HepG2 (cell line): ENCODE results near the gene NPPB. TPM values are rescaled to one million over a fixed set of nuclear protein-coding genes. Genes with fewer than 3 reads are reported as not detected.

ENCODE experiments used
- ATAD3A ChIP-seq: sonication (generic); formaldehyde crosslinking; IDR thresholded peaks from 2 replicates; pipeline ENCODE4 v1.4.0; 2020; ENCODE audit warnings: missing genetic modification reagents
- CBX1 ChIP-seq: IDR thresholded peaks from one replicate; pipeline ENCODE4 v1.6.1; 2016; ENCODE audit warnings: antibody characterized with exemption, low read depth
- DBP ChIP-seq: sonication (generic); formaldehyde crosslinking; IDR thresholded peaks from 2 replicates; pipeline ENCODE4 v1.4.0; 2020; ENCODE audit warnings: missing genetic modification reagents; ENCODE audit errors: not compliant biosample characterization
- DMTF1 ChIP-seq: sonication (generic); formaldehyde crosslinking; IDR thresholded peaks from 2 replicates; pipeline ENCODE4 v1.4.0; 2020; ENCODE audit warnings: mild to moderate bottlenecking, missing genetic modification reagents
- FOXC1 ChIP-seq: sonication (generic); formaldehyde crosslinking; IDR thresholded peaks from 2 replicates; pipeline ENCODE4 v1.8.0; 2022; ENCODE audit warnings: mild to moderate bottlenecking, missing genetic modification reagents, borderline replicate concordance
- HMG20B ChIP-seq: conservative IDR thresholded peaks from 2 replicates; pipeline ENCODE4 v1.6.1; 2016; ENCODE audit warnings: missing genetic modification reagents, missing compliant biosample characterization
- MBD4 ChIP-seq: IDR thresholded peaks from 2 replicates; pipeline ENCODE4 v1.6.1; 2012; ENCODE audit warnings: low read length, inconsistent platforms, borderline replicate concordance
- NFE2L1 ChIP-seq: sonication (generic); formaldehyde crosslinking; IDR thresholded peaks from 2 replicates; pipeline ENCODE4 v1.4.0; 2020; ENCODE audit warnings: missing genetic modification reagents, mild to moderate bottlenecking, borderline replicate concordance
- NR0B2 ChIP-seq: sonication (generic); formaldehyde crosslinking; IDR thresholded peaks from 2 replicates; pipeline ENCODE4 v1.4.0; 2020; ENCODE audit warnings: mild to moderate bottlenecking, missing genetic modification reagents
- PAX8 ChIP-seq: sonication (generic); formaldehyde crosslinking; IDR thresholded peaks from 2 replicates; pipeline ENCODE4 v1.8.0; 2022; ENCODE audit warnings: mild to moderate bottlenecking, missing genetic modification reagents, borderline replicate concordance
- PBX3 ChIP-seq: sonication (generic); formaldehyde crosslinking; IDR thresholded peaks from 2 replicates; pipeline ENCODE4 v1.8.1; 2023; ENCODE audit warnings: missing genetic modification reagents, inconsistent platforms, borderline replicate concordance
- PRMT3 ChIP-seq: sonication (generic); formaldehyde crosslinking; IDR thresholded peaks from 2 replicates; pipeline ENCODE4 v1.8.1; 2022; ENCODE audit warnings: low read depth, mild to moderate bottlenecking, moderate library complexity, missing genetic modification reagents, borderline replicate concordance
- STAT5B ChIP-seq: sonication (generic); formaldehyde crosslinking; IDR thresholded peaks from 2 replicates; pipeline ENCODE4 v1.4.0; 2020; ENCODE audit warnings: missing genetic modification reagents
- SUZ12 ChIP-seq: fragments of 150-350 bp; IDR thresholded peaks from 2 replicates; pipeline ENCODE4 v1.6.1; 2014; ENCODE audit warnings: low read depth, low read length
- ZBTB3 ChIP-seq: sonication (generic); formaldehyde crosslinking; IDR thresholded peaks from 2 replicates; pipeline ENCODE4 v1.4.0; 2020; ENCODE audit warnings: low read depth, mild to moderate bottlenecking, moderate library complexity, missing genetic modification reagents, borderline replicate concordance
- ZGPAT ChIP-seq: IDR thresholded peaks from 2 replicates; pipeline ENCODE4 v1.6.1; 2016; ENCODE audit warnings: mild to moderate bottlenecking
- ZNF264 ChIP-seq: sonication (generic); formaldehyde crosslinking; IDR thresholded peaks from 2 replicates; pipeline ENCODE4 v1.4.0; 2020; ENCODE audit warnings: missing genetic modification reagents
- ZNF3 ChIP-seq: IDR thresholded peaks from 2 replicates; pipeline ENCODE4 v1.7.0; 2017; ENCODE audit warnings: inconsistent platforms
- ZNF552 ChIP-seq: sonication (generic); formaldehyde crosslinking; IDR thresholded peaks from 2 replicates; pipeline ENCODE4 v1.9.0; 2022; ENCODE audit warnings: missing genetic modification reagents, mild to moderate bottlenecking, borderline replicate concordance
- ZNF563 ChIP-seq: sonication (generic); formaldehyde crosslinking; IDR thresholded peaks from 2 replicates; pipeline ENCODE4 v1.8.0; 2022; ENCODE audit warnings: mild to moderate bottlenecking, moderate library complexity, missing genetic modification reagents
- ZNF629 ChIP-seq: sonication (generic); formaldehyde crosslinking; conservative IDR thresholded peaks from 2 replicates; pipeline ENCODE4 v1.5.0; 2020; ENCODE audit warnings: missing genetic modification reagents
- ZNF709 ChIP-seq: sonication (generic); formaldehyde crosslinking; IDR thresholded peaks from 2 replicates; pipeline ENCODE4 v1.5.0; 2020; ENCODE audit warnings: mild to moderate bottlenecking, missing genetic modification reagents
- ZSCAN21 ChIP-seq: sonication (generic); formaldehyde crosslinking; IDR thresholded peaks from 2 replicates; pipeline ENCODE4 v1.8.0; 2022; ENCODE audit warnings: mild to moderate bottlenecking, missing genetic modification reagents, moderate library complexity, borderline replicate concordance
- polyA plus RNA-seq, 8 experiments: library from polyadenylated mRNA; depleted of rRNA in 3 of 8; stranded (reverse) in 7 of 8; unstranded in 1 of 8; fragments of >200 nt; fragmentation: Illumina TruSeq in 4 of 8; extraction: Trizol in 4 of 8; gene quantifications; 2 replicates each; pipeline versions ENCODE4 v1.2.1 to v1.2.3, GENCODE V29; 2011 to 2016; ENCODE audit warnings: low read depth in 4 of 8, missing spikeins in 1 of 8, mixed read lengths in 1 of 8; ENCODE audit not compliant: insufficient read depth in 1 of 8
- total RNA-seq, 5 experiments: library from RNA; depleted of rRNA; stranded (reverse); fragments of >200 nt; fragmentation: Illumina TruSeq; extraction: Trizol; gene quantifications; 2 replicates each; pipeline ENCODE4 v1.2.3, GENCODE V29; 2016; ENCODE audit warnings: low read depth in 1 of 5

Gene NPPB
- total and polyA plus RNA-seq, 2 of the 13 experiments (the other 11 are each of a cell fraction or from before 2014, with no cell fraction given): 1.9 TPM; not detected in 1

GRCh38 chr1:11908095-11908675 lies 49.4 kb upstream of the NPPB start (continued):
- no peak for TF ChIP-seq SUZ12
- TF ChIP-seq ZBTB3 (CRISPR knock-in tag): no peak; the same call in 1 of the 2 replicates
- peak; percentile 74 for TF ChIP-seq PBX3 (CRISPR knock-in tag)
- TF ChIP-seq ZGPAT (CRISPR knock-in tag): peak; percentile 99
- no peak for TF ChIP-seq PAX8 (CRISPR knock-in tag)
- no peak for TF ChIP-seq NR0B2 (CRISPR knock-in tag)
- TF ChIP-seq PRMT3 (CRISPR knock-in tag): peak; percentile 94
- peak; percentile 54; the same call in 1 of the 2 replicates for TF ChIP-seq ZNF3
- TF ChIP-seq NFE2L1: no peak
- TF ChIP-seq CBX1: peak; percentile 100
- no peak for TF ChIP-seq ATAD3A (CRISPR knock-in tag)
- TF ChIP-seq STAT5B (CRISPR knock-in tag): peak; percentile 81; the same call in 1 of the 2 replicates
- no peak for TF ChIP-seq HMG20B (CRISPR knock-in tag)
- peak; percentile 68 for TF ChIP-seq FOXC1 (CRISPR knock-in tag)
- no peak for TF ChIP-seq ZNF563 (CRISPR knock-in tag)
- no peak; the same call in 1 of the 2 replicates for TF ChIP-seq ZNF552 (CRISPR knock-in tag)
- peak; percentile 25 for TF ChIP-seq DBP (CRISPR knock-in tag)
- TF ChIP-seq MBD4: peak; percentile 96
- TF ChIP-seq ZNF709 (CRISPR knock-in tag): peak; percentile 48; the same call in 1 of the 2 replicates
- peak; percentile 82; the same call in 1 of the 2 replicates for TF ChIP-seq ZSCAN21
- peak; percentile 20; the same call in 1 of the 2 replicates for TF ChIP-seq ZNF629 (CRISPR knock-in tag)
- peak; percentile 85; the same call in 1 of the 2 replicates for TF ChIP-seq ZNF264 (CRISPR knock-in tag)
- TF ChIP-seq DMTF1 (CRISPR knock-in tag): 0 out of 2 replicates have a peak, but pooled peaks have one; percentile 5
